ENCODE data around the gene DRD2.
"Not testable (repeated sequence)": the region's sequence is repeated elsewhere in the genome, so short reads cannot be mapped to it uniquely, and the experiment has no call there.

The DRD2 gene

GRCh38 chr11:113475160-113475761 is at the start of gene DRD2:
TSS of gene DRD2 (minus strand) at chr11:113475398. CDS start at chr11:113424651, 50,747 bp downstream.
- no peak for TF ChIP-seq CTCF (IDR thresholded peaks at IDR 0.05; ENCODE audit: low read depth, low read length, missing control alignments)
- H3K4me3 ChIP-seq (replicated peaks; ENCODE audit: low read depth, low read length) = no peak within 1 kb of the TSS
- no peak for DNase-seq (ENCODE audit: extremely low read depth, low read depth)

GRCh38 chr11:113523906-113524305 is 48.7 kb upstream of the DRD2 start:
- H3K4me3 ChIP-seq (replicated peaks; ENCODE audit: low read depth, low read length); DNase-seq (ENCODE audit: extremely low read depth, low read depth): not testable (repeated sequence)

- H3K4me3 ChIP-seq (replicated peaks; ENCODE audit: low read depth, low read length) = no peak overlapping the region
- DNase-seq (ENCODE audit: extremely low read depth, low read depth) = no peak
- TF ChIP-seq CTCF (IDR thresholded peaks at IDR 0.05; ENCODE audit: low read depth, low read length, missing control alignments) = no peak
Observed at GRCh38 chr11:113521737-113522517, 46.7 kb upstream of the DRD2 start.

- no peak overlapping the region for H3K4me3 ChIP-seq (replicated peaks; ENCODE audit: low read depth, low read length)
- no peak for DNase-seq (ENCODE audit: extremely low read depth, low read depth)
- TF ChIP-seq CTCF (IDR thresholded peaks at IDR 0.05; ENCODE audit: low read depth, low read length, missing control alignments) = no peak
Observed at GRCh38 chr11:113519989-113520613, 44.9 kb upstream of the DRD2 start.

- no peak for TF ChIP-seq CTCF (IDR thresholded peaks at IDR 0.05; ENCODE audit: low read depth, low read length, missing control alignments)
- no peak for DNase-seq (ENCODE audit: extremely low read depth, low read depth)
- no peak overlapping the region for H3K4me3 ChIP-seq (replicated peaks; ENCODE audit: low read depth, low read length)
Observed at GRCh38 chr11:113518716-113519495, 43.7 kb upstream of the DRD2 start.

GRCh38 chr11:113517361-113517760 is 42.2 kb upstream of the DRD2 start:
- H3K4me3 ChIP-seq (replicated peaks; ENCODE audit: low read depth, low read length) = no peak overlapping the region
- TF ChIP-seq CTCF (IDR thresholded peaks at IDR 0.05; ENCODE audit: low read depth, low read length, missing control alignments) = no peak

More at GRCh38 chr11:113517361-113517760, 42.2 kb upstream of the DRD2 start:
- no peak for DNase-seq (ENCODE audit: extremely low read depth, low read depth)

Measured in HFF-Myc (cell line).